ENCODE measurements around the gene PADI2.

The PADI2 gene

DNA sequence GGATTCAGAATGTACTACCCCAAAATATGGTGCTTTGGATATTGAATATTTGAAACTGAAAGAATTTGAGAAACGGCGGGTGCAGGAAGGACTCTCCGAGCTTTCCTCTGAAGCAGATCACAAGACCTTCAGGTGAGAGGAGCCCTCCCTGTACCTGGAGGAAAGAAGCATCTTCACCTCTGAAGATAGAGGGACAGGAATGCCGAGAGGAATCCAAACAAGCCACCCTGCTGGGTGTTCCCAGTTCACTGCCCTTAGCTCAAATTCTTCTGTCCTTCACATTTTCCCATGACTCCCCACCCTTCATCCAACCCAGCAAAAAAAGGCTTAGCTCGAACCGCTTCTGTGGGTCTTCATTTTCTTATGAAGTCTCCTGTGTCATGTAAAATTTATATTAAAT, 18.2 kb upstream of the PADI2 start:
- DNase-seq = no peak

DNA sequence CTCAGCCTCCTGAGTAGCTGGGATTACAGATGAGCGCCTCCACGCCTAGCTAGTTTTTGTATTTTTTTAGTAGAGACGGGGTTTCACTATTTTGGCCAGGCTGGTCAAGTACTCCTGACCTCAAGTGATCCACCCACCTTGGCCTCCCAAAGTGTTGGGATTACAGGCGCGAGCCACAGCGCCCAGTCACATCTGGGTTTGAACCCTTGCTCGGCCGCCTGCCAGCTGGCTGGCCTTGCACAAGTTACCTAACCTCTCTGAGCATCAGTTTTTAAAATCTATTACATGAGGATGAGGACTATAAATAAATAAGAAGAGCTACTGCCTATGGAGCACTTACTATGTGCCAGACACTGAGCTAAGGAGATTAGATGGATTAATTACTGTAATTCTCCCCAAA, 17.7 kb upstream of the PADI2 start:
- DNase-seq = no peak

DNA sequence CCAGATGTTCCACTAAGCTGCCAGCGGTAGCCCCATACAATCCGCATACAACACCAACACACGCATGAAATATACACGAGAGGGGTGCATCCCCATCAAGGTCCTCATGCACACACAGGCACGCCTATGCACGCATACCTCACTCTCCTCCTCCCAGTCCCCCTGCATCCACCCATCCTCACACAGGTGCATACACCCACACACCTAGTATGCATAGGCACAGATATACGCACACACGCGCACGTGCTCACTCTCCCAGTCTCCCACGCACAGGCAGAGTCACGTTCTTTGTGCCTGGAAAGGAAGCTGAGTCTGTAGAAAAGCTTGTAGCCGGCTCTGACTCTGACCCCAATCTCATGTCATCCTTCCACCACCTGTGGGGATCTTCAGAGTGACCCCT, 16.9 kb upstream of the PADI2 start:
- no peak for DNase-seq

DNA sequence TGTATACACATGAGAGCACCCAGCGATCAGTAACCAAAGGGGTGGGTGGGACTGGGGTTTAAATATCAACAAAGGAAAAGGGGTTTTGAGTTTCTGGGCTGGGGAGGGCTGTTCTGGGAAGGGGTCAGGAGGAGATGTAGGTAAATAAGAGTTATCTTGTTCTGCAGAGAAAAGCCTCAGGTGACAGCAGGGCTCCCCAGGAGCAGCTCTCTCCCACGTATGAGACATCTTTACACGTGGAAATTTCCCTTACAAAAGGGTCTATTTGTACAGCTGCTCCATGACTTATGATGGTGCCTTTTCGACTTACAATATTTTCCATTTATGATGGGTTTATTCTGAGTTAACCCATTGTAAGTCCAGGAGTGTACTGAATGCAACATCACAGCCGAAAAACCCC, 16.3 kb upstream of the PADI2 start:
- DNase-seq = no peak

DNA sequence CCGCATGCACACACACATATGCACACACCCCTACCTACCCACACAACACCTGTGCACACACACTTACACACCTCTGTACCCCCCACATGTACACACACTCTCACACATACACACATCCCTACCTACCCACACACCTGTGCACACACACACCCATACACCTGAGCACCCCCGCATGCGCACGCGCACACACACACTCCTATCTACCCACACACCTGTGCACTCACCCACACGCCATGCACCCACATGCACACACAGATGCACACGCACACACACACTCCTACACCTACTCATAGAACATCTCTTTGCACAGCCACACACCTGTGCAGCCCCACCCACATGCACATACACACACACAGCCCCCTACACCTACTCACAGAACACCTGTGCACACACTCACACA, 15.5 kb upstream of the PADI2 start:
- DNase-seq = no peak

DNA sequence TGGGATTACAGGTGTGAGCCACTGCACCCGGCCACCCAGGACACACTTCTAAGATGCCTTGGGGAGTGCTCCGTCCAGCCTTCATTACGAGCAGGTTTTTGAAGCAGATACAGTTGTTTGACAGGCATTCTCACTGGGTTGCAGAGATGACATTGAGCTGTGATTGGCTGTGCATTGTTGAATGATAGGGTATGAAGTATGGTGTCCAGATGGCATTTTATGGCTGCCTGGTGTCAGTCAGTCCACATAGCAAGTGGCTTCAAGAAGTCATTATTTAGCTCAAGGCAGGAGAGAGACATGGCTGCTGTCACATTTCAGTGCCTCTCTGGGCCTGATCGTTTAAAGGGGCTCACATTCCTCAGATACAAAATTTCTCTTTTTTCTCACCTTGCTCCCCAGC, 14.8 kb upstream of the PADI2 start:
- no peak for DNase-seq

DNA sequence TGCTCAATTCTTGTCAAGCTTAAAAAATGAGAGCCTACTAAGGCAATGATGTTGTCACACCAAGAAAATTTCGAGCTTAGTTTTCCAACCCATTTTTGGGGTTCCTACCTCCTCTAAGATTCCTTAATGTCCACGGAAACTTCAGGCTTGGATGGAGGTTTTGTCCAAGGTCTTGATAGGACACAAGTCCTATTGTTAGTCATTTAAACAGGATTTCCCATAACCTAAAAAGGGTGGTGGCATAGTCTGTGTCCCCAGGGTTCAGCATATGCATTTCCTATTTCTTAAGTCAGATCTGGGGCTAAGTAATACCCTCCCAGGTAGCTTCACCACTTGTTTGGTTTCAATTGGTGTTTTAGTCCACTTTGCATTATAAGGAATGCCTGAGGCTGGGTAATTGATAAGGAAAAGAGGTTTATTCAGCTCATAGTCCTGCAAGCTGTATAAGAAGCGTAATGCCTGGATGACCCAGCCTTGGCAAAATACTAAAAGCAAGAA, 10.9 kb upstream of the PADI2 start:
- no peak for DNase-seq

DNA sequence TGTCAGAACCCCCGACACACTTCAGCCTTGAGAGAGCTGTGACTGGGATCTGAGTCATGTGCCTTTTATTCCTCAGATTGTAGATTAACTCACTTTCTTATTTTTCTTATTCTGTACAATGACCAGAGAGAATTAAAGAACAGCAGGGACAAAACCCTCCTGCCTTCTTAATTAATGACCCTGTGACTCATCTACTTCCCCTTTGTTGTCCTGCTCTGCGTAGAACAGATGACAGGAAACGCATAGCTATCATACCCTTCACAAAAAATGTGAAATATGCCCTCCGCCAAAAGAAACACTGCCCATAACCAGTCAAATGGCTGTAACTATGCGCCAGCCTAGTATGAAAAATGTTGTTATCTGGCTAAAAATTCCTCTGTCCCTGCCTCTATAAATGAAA, 9.1 kb upstream of the PADI2 start:
- DNase-seq = peak in 1 of 2 donors; percentile 27

DNA sequence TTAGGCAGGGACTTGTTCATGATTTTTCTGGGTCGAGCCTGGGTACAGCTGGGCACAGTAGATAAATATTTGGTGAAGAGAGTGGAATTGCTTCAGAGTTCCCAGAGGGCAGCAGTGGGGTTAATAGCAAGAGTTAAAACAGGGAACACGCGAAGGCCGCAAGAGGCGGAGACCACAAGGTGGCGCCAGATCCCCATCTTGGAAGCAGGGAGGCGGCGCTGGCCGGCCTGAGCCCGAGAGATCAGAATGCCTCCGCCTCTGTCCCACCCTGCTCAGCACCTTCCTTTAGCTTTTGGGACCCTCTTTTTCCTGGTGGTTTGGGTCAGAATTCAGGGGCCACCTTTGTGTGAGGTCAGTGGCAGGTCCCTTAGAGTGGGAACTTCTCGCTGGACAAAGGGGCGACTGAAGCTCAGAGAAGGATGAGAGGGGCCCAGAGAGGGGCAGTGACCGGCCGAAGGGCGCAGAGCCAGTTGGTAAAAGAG, 6.5 kb upstream of the PADI2 start:
- DNase-seq = peak; percentile 77 to 80

DNA sequence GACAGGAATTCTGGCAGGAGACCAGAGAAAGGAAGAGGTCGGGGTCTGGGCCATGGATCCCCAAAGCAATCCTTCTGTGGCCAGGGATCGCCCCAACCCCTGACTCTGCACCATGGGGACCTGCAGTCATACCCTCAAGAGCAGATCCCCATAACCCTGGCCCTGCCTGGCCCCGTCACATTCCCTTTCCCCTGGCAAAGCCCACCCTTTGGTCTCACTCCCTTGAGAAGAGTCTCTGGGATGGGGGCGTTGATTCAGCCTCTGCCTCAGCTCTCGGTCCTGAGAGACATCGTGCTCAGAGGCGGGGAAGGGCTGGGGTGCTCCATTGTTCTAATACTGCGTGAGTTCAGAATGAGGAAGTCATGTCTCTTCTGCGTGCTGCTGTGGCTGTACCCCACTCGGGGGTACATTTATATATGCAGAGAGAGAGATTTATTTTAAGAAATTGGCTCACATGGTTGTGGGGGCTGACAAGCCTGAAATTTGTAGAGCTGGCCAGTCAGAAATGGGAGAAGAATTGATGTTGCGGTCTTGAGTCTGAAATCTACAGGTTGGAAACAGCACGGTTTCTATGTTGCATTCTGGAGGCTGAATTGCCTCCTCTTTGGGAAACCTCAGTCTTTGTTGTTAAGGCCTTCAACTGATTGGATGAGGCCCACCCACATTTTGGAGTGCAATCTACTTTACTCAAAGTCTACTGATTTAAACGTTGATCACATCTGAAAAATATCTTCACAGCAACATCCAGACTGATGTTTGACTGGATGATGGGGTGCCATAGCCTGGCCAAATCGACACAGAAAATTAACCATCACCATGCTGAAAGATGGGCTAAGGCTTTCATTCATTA, 4.2 kb upstream of the PADI2 start:
- DNase-seq = no peak

DNA sequence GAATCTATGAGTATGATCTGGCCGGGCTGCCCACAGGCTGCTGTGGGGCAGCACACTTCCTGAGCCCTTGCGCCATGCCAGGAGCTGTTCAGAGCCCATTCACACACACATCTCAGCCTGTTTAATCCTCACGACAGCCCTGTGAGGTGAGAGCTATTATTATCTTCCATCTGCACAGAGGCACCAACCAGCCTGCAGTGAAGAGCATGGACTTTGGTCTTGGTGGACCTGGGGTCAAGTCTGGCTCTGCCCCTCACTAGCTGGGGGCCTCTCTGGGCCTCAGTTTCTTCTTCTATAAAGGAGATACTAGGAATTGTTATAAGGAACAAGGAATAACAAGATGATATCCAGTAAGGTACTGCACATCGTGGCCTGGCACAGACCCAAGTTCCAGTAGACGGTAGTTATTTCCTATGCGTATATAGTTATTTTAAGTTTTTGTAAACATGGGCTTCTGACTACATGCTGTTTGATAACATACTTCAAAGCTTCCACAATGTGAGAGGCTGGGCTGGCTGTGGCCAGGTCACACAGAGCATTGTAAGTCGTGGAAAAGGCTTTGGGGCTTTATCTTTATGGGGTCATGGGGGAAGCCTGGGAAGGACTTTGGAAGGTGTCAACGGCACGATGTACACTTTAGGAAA, 3.4 kb upstream of the PADI2 start:
- no peak for DNase-seq

DNA sequence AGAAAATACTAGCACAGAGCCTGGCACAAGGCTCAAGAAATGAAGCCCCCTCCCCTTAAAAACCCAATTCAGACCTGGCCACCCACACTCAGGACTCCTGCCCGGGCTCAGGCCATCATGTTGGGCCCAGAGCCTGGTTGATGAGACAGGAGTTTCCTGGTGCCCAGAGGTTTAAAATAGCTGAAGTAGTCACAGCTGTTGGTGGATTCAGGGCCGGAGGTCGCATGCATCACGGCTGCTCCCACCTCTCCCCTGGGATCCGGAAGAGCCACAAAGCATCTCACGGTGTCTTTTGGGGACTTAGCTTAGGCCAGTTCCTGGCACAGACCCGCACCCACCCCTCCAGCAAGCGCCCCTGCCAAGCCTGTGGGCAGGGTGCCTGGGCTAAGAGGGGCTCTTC, 2.6 kb upstream of the PADI2 start:
- no peak for DNase-seq

DNA sequence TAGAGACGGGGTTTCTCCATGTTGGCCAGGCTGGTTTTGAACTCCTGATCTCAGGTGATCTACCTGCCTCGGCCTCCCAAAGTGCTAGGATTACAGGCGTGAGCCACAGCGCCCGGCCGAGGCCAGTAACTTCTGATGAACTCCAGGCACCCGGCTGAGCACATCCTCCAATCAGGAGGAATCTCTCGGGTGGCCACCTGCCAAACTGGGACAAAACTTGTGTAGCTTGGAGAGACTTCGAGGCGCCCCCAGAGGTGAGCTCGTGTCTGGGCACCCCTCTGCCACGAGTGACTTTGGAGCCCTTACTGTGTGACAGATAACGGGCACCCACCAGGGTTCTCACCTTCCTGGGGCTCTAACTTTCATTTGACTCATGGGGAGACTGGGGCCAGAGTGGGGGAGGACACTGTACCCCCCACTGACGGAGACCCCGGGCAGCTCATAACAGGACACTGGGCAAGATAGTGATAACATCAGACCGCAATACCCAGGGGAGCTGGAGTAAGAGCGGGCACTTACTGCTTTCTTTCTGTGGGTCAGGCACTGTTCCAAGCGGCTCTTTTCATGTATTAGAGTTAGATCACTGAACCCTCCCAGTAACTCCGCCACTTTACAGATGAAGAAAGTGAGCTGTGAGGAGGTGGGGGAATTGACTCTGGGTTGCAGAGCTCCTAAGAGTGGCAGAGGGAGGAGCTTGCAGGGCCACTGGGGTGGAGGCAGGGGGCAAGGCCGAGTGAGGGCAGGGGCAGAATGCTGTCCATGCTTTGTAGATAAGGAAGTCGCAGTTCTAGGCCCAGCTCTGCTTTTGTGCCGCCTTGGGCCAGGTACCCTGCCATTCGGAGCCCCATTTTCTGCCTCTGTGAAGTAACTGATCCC, 1.9 kb upstream of the PADI2 start:
- DNase-seq = no peak

DNA sequence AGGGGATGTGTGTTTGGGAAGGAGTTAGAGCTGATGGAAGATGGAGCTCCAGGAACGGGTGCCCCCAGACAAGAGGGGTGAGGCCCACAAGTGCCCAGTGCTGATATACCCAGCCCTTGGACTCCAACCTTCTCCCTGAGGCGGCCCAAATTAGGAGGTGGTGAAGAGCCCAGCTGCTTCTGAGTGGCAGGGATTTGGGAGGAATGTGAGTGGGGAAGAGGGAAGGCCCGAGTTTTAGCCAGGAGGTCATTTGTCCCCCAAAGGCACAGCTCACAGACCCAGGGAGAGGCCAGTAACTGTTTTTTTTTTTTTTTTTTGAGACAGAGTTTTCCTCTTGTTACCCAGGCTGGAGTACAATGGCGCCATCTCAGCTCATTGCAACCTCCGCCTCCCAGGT, 1.2 kb upstream of the PADI2 start:
- no peak for DNase-seq

DNA sequence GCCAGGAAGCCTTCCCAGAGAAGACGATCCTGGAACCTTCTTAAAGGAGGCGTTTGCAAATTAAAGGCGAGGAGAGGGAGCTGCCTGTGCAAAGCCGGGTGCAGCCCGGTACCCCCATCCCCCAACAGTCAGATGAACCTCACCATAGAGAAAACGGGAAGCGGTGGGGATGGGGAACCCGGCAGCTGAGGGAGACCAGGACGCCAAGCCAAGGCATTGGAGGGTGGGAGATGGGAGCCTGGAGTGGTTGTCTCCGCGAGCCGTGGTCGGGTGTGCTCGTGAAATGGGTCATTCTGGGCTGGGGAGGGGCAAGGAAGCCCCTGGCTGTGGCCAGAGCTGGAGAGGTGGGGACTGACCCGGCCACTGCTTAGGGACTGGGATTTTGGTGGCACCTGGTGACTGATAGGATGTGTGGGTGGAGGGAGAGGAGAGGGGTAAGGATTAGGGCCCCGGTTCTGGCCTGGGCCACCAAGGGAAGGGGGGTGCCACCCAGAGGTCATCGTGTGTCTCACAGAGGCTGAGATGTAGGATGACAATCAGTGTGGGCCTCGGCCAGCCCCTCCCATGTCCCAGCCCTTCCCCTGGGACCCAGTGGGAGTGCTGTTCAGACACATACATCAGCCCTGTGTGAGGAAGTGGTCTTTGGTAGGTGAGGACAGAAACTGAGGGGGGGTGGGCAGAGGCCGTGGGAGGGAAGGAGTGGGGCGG, 676 bp upstream of the PADI2 start:
- DNase-seq = peak in 1 of 2 donors; percentile 33

DNA sequence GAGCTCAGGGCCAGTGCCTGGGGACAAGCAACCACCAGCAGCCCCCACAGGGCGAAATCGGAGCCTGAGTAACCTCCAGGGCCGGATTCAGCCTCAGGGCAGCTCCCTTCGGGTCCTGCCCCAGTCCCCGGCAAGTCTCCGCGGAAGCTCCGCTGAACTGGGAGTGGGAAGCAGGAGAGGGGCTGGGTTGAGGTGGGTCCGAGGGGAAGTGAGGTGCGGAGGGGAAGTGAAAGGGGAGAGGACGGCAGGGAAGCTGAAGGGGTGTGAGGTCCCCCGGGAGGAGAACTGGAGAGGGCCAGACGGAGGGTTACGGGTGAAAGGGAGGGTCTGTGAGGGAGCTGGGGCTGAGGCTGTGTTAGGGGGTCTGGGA, 560 bp downstream of the PADI2 start:
- no peak for DNase-seq

DNA sequence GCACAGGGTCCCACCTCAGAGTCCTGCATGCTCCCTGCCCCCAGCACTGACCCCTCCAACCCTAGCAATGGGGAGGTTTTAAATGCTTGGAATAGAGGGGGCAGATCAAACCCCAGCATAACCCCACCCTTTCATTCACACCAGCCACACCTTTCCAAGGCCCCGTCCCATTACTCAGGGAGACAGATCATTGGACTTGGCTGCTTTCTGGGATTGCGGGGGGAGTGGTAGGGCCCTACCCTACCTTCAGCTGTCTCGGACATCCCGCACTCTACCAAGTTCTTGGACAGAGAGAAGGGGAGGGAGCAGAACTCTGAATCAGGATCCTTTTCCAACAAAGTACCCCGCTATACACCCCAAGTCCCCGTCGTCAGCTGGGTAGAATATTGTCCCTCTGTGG, 983 bp downstream of the PADI2 start:
- no peak for DNase-seq

DNA sequence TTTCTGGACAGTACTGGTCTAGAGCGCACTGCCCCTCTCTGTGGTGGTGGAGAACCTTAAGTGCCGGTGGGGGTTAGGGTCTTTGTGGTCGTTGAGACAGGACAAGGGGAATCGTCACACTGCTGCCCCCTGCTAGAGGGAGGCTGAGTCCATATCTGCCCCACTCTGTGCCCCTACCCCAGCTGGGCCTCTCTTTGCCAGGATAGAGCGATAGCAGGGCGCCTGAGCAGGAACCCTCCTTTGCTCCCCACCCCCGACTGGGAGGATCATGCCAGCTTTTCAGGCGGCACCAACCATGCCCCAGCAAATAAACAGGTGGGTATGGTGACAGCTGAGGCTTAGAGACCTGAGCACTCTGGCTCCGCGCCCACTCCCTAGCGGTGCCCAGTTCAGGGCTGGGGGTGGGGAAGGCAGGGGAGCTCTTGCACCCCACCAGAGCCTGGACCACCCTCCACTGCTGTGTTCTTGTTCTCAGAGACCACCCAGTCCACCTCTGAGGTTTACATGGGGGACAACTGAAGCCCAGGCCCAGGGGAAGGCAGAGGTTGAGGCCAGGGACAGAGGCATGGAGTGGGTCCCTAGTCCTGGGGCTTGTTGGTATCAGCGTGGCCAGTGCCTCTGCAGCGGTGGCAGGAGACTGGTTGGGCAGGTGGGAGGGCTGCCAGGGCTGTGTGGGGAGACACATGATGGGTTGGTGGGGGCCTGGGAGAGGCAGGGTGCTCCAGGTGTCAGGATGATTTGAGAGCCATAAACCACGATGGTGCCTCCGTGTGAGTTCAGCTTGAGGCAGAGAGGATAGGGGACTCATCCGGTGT, 1.6 kb downstream of the PADI2 start:
- no peak for DNase-seq

DNA sequence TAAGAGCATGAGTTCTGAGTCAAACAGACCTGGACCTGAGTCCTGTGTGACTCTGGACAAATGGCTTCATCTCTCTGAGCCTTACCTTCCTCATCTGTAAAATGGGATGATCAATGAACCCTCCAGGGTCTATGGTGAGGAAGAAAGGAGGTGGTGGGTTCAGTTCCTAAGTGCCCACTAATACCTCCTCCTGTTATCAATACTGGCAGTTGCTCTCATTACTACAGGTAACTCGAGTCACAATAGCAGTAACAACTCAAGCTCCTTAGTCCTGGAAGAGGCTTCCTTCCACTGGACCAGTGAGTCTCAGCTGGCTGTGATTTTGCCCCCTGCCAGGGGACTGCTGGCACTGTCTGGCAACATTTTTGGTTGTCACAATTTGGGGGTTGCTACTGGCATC, 2.6 kb downstream of the PADI2 start:
- DNase-seq = no peak

DNA sequence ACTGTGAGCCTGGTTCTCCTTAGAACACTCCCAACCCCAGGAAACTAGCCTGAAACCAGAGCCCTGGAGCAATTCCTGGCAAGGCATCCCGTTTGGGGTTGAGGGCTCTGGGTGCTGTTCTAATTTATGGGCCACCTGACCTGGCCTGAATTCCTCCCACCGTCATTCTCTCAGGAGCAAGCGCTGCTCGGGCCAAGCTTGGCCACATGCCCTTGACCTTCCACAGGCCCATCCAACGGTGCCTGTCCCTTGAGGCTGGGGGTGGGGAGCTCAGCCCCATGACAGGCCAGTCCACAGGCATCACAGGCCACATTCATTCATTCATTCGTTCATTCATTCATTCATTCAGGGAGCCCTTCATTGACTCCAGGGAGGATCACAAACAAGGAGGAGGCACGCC, 5.3 kb downstream of the PADI2 start:
- DNase-seq = no peak

DNA sequence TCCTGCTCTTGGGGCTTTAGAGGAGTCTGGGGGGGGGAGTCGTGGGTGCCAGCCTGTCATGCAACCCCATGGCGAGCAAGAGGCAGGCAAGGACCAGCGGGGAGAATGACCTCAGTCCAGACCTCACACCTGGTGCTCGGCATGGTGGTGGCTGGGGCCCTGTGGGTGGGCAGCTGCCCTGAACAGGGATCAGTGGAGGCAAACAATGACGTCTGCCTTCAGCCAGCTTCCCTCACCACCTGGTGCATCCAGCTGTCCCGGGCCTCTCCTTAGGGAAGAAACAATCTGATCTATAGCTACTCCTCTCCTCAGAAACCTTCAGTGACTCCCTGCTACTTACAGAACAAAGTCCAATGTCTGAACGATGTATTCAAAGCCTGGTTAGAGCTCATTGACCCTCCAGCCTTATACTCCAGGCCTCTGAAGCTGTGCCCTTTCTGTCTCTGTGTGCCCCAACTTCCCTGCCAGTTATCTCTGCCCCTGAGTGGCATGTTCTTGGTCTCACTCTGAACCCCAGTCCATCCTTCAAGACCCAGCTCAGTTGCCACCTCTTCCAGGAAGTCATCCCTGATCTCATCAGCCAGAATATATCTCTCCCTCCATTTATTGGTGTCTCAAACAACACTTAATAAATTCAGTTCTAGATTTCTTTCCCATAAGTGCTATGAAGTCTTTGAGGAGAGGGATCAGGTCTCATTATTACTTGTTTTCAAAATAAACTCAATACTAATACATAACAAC, 6.6 kb downstream of the PADI2 start:
- DNase-seq = no peak
